Psoas muscle (tissue), 8 donors: ENCODE results near the gene KCNK7. TPM values are rescaled to one million over a fixed set of nuclear protein-coding genes. Genes with fewer than 3 reads are reported as not detected.

Source experiments
- ATAC-seq, 4 donors: fragments of 200-7000 bp; cut with Tn5 transposase; one replicate each; pipeline ENCODE4 v1.9.1; 2020; ENCODE audit warnings: moderate library complexity in 3 of 4, mild to moderate bottlenecking in 2 of 4
- DNase-seq, 2 donors: peaks; one replicate each; pipeline ENCODE4 v3.0.0-alpha.2; 2020
- H3K27ac ChIP-seq: fragments of 200-600 bp; one replicate; pipeline ENCODE4 v1.8.0; 2022
- H3K27me3 ChIP-seq, 3 donors: fragments of 200-600 bp in 1 of 3; one replicate each; pipeline versions ENCODE4 v1.6.1 to v1.8.0; 2013 to 2022; ENCODE audit warnings: low read length in 2 of 3, mild to moderate bottlenecking in 2 of 3, moderate library complexity in 1 of 3; ENCODE audit not compliant: insufficient read depth in 3 of 3
- H3K36me3 ChIP-seq, 2 donors: fragments of 200-600 bp in 1 of 2; one replicate each; pipeline versions ENCODE4 v1.6.1 to v1.8.0; 2013 to 2022; ENCODE audit warnings: low read depth in 1 of 2, mild to moderate bottlenecking in 1 of 2, moderate library complexity in 1 of 2; ENCODE audit not compliant: insufficient read depth in 1 of 2
- H3K4me1 ChIP-seq: fragments of 200-600 bp; one replicate; pipeline ENCODE4 v1.8.0; 2022
- H3K4me3 ChIP-seq: fragments of 200-600 bp; one replicate; pipeline ENCODE4 v1.8.0; 2022; ENCODE audit warnings: mild to moderate bottlenecking
- H3K9me3 ChIP-seq: fragments of 200-600 bp; one replicate; pipeline ENCODE4 v1.8.0; 2022
- WGBS, 3 donors: extraction: QIAGEN DNeasy Blood & Tissue Kit; methylation state at CpG; one replicate each; pipeline versions ENCODE4 v1.1.6 to v1.1.7; 2013; 5-methylcytosine and 5-hydroxymethylcytosine counted together
- intact Hi-C, 2 donors: fragments of 100-400 bp; cut with DNase I; formaldehyde crosslinking; loops; one replicate each; pipeline versions ENCODE4 v1.11.0 to v1.14.2; 2022
- polyA plus RNA-seq, 3 donors: library from polyadenylated mRNA; stranded (reverse); fragments of 200-250 nt; gene quantifications; one replicate each; pipeline ENCODE4 v1.2.3, GENCODE V29; 2013
- total RNA-seq, 4 donors: library from RNA; stranded (reverse); fragmentation: NEBNext Ultra II Directional in 2 of 4; extraction: Animal tissue kit (Norgen Biotek cat#: 25700) in 2 of 4; gene quantifications; one replicate each; pipeline versions ENCODE4 v1.2.1 to v1.2.4, GENCODE V29; 2021 to 2023
- TF ChIP-seq, protein P1 (sequence below): fragments of 200-600 bp; IDR thresholded peaks from one replicate; pipeline ENCODE4 v1.8.0; 2022; ENCODE audit warnings: antibody characterized with exemption
- donor health status: healthy with polysubstance abuse.
- donor health status: DM: no; HTN: no; CAD: no; lungs with moderate emphysema.
- donor health status: Bipolar disorder and iron deficiency.
- donor health status: healthy.
- donor health status: DM: yes; HTN: yes; CAD: no.
- donor health status: DM: no; HTN: no; CAD: no.
- donor health status: DM: no; HTN: no; CAD: no.
- donor health status: DM: yes; HTN: yes; CAD: no.

The KCNK7 gene
- total and polyA plus RNA-seq, 7 donors = 0.19 to 1.4 (median 0.41) TPM; not detected in 1

DNA sequence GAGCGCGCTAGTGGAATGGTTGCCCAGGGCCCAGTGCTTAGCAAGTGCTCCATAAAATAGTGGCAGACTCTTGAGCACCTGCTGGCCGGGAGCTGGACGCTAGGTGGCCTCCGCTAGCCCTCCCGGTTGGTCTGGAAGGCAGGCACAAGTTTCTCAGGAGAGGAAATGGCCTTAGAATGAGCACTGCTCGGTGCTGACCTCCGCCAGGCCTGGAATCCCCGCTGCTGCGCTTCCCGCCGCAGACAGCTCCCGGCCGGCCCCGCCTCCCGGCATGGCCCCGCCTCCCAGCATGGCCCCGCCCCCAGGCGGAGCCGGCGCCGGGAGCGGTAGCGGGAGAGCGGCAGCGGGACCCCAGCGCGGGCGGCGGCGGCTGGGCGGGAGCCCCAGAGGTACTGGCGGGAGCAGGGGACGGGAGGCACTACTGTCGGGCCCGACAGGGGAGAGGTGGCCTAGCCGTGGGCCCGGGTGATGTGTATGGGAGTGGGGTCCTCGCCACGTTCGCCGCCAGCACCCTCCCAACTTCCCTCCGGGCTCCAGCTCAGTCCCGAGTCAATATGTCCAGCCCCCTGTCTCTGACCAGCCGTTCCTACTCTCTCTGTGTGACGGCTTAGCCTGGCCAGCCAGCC is 42.3 kb upstream of the KCNK7 start, which contains the start of gene SIPA1:
Gene SIPA1, plus strand, starts transcription at position 308 of the 626 bp plus-strand sequence. CDS start 2,821 bp downstream, outside the sequence.
- Histone ChIP-seq H3K27ac (peak within 1 kb of the TSS; percentile 75), H3K4me3 (peak within 1 kb of the TSS; percentile 78), H3K36me3 (peaks cover 6 to 55% of the 10 kb centered on the region in 2 donors), H3K4me1 (peaks cover 8% of the 10 kb centered on the region), H3K27me3 (no peaks in the 10 kb centered on the region), H3K9me3 (no peaks in the 10 kb centered on the region)
- peak; percentile 73 to 87 for DNase-seq
- intact Hi-C loops = no loop called here
- WGBS, 3 donors = 3 to 6% (median 3%) methylated on average over 34 to 46 of the region's 46 CpGs
- TF ChIP-seq, protein P1, sequence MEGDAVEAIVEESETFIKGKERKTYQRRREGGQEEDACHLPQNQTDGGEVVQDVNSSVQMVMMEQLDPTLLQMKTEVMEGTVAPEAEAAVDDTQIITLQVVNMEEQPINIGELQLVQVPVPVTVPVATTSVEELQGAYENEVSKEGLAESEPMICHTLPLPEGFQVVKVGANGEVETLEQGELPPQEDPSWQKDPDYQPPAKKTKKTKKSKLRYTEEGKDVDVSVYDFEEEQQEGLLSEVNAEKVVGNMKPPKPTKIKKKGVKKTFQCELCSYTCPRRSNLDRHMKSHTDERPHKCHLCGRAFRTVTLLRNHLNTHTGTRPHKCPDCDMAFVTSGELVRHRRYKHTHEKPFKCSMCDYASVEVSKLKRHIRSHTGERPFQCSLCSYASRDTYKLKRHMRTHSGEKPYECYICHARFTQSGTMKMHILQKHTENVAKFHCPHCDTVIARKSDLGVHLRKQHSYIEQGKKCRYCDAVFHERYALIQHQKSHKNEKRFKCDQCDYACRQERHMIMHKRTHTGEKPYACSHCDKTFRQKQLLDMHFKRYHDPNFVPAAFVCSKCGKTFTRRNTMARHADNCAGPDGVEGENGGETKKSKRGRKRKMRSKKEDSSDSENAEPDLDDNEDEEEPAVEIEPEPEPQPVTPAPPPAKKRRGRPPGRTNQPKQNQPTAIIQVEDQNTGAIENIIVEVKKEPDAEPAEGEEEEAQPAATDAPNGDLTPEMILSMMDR = peak; percentile 45
- ATAC-seq = peak; percentile 76 to 88 (median 86)

DNA sequence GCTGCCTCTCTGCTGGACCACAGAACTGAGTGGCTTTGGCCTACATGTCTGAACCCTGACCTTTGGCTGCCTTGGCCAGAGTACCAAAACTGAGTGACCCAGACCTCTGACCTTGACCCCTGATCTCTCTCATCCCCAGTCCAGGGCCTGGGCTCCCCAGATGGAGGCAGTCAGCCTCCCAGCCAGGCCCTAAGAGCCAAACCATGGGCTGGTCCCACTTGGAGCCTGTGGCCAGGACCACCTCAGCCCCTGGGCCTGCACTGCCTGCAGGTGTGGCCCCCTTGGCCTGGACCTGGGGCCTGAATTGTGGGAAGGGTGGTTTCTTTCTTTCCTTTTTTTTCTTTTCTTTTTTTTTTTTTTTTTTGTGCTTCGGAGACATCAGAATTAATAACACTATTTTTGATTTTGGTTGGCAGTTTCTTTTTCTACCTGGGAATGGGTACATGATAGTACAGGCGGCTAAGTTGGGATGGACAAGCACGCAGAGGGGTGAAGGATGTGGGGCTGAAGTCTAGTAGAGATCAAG is 41.5 kb upstream of the KCNK7 start:
- H3K4me1 ChIP-seq = peaks cover 8% of the 10 kb centered on the region
- intact Hi-C loops = no loop called here
- TF ChIP-seq, protein P1 = no peak
- H3K4me3 ChIP-seq = no peak overlapping the region
- peaks cover 6 to 56% of the 10 kb centered on the region in 2 donors for H3K36me3 ChIP-seq
- DNase-seq = no peak
- WGBS, 3 donors = 79 to 93% (median 86%) methylated on average over 3 of the region's 3 CpGs
- H3K27me3 ChIP-seq = no peaks in the 10 kb centered on the region
- ATAC-seq = no peak
- H3K9me3 ChIP-seq = no peaks in the 10 kb centered on the region
- H3K27ac ChIP-seq = peak overlapping the region; percentile 65

DNA sequence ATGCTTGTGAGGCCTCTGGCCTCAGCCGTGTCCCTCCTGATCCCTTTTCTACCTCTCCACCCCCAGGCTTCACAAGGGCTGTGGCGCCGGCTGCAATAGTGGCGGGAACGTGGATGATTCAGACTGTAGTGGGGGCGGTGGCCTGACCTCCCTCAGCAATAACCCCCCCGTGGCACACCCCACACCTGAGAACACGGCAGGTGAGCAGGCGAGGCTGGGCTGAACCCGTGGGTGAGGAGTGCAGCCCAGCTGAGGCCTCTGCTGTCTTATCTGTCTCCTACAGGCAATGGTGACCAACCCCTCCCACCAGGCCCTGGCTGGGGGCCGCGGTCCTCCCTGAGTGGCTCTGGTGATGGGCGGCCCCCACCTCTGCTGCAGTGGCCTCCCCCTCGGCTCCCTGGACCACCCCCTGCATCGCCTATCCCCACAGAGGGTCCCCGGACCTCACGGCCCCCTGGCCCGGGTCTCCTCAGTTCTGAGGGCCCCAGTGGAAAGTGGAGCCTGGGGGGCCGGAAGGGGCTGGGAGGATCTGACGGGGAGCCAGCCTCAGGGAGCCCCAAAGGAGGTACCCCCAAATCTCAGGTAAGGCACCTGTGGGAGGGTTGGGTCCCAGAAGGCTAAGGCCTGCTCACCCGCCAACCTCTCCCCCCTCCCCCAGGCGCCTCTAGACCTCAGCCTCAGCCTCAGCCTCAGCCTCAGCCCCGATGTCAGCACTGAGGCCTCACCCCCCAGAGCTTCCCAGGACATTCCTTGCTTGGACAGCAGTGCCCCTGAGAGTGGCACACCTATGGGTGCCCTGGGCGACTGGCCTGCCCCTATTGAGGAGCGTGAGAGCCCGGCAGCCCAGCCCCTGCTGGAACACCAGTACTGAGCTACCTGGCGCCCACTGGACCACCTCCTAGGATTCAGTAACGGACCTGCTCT is 40.8 kb upstream of the KCNK7 start:
- Histone ChIP-seq H3K27ac (peak overlapping the region; percentile 65), H3K27me3 (no peaks in the 10 kb centered on the region), H3K9me3 (no peaks in the 10 kb centered on the region), H3K4me3 (no peak overlapping the region), H3K36me3 (peaks cover 6 to 59% of the 10 kb centered on the region in 2 donors), H3K4me1 (peaks cover 8% of the 10 kb centered on the region)
- DNase-seq (no peak), ATAC-seq (no peak)
- TF ChIP-seq, protein P1 = no peak
- 92 to 95% (median 94%) methylated on average over 25 to 28 of the region's 28 CpGs for WGBS, 3 donors
- intact Hi-C loops = no loop called here

DNA sequence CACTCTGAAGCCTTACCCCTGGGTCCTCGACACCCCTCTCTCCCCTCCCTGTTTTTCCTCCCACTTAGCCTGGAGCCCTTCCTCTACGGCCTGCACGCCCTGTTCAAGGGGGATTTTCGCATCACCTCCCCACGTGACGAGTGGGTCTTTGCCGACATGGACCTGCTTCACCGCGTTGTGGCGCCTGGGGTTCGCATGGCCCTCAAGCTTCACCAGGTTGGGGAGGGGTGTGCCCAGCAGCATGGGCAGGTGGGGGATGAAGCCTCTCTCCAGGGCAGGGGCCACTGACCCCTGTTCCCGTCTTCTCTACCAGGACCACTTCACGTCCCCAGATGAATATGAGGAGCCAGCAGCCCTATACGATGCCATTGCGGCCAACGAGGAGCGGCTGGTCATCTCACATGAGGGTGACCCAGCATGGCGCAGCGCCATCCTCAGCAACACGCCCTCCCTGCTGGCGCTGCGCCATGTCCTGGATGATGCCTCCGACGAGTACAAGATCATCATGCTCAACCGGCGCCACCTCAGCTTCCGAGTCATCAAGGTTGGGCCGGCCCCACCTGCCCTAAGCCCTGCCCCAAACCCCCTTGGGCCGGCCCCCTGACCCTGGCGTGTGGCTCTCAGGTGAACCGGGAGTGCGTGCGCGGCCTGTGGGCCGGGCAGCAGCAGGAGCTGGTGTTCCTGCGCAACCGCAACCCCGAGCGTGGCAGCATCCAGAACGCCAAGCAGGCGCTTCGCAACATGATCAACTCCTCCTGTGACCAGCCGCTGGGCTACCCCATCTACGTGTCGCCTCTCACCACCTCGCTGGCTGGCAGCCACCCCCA is 39.5 kb upstream of the KCNK7 start:
- DNase-seq = no peak
- no peaks in the 10 kb centered on the region for H3K27me3 ChIP-seq
- no peak overlapping the region for H3K27ac ChIP-seq
- intact Hi-C loops = no loop called here
- H3K9me3 ChIP-seq = no peaks in the 10 kb centered on the region
- H3K4me1 ChIP-seq = peaks cover 8% of the 10 kb centered on the region
- H3K36me3 ChIP-seq = peaks cover 11 to 69% of the 10 kb centered on the region in 2 donors
- TF ChIP-seq, protein P1 = no peak
- no peak for ATAC-seq
- 91 to 92% (median 92%) methylated on average over 42 to 46 of the region's 46 CpGs for WGBS, 3 donors
- H3K4me3 ChIP-seq = no peak overlapping the region
